HuH-7.5 (cell line): ENCODE measurements around the gene RAB42.
A peak's percentile ranks its signal among the peaks of the same experiment; 100 is the strongest.
"Not testable (repeated sequence)": the region's sequence is repeated elsewhere in the genome, so short reads cannot be mapped to it uniquely, and the experiment has no call there.

Experiments
- DNase-seq: peaks from one replicate; pipeline ENCODE4 v3.0.0; 2011; ENCODE audit warnings: low spot score

RAB42 gene

DNA sequence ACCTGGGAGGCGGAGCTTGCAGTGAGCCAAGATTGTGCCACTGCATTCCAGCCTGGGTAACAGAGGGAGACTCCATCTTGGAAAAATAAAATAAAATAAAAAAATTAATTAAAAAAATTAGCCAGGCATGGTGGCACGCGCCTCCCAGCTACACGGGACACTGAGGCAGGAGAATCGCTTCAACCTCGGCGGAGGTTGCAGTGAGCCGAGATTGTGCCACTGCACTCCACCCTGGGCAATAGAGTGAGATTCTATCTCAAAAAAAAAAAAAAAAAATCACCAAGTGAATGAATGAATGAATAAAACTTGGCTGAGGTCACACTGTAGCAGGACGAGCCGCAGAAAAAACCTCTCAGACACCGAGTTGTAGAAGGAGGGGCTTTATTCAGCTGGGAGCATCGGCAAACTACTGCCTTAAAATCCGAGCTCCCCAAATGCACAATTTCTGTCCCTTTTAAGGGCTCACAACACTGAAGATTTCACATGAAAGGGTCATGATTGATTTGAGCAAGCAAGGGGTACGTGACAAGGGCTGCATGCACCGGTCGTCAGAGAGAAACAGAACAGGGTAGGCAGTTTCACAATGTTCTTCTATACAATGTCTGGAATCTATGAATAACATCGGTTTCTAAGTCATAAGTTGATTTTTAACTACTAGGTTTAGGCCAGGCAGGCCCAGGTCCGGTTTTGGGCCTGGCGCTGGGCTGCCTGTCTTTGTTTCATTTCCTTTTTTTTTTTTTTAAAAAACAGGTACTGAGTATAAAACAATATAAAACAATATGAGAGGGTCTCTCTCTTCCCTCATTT lies 5.3 kb upstream of the RAB42 start:
- not testable (repeated sequence) for DNase-seq

DNA sequence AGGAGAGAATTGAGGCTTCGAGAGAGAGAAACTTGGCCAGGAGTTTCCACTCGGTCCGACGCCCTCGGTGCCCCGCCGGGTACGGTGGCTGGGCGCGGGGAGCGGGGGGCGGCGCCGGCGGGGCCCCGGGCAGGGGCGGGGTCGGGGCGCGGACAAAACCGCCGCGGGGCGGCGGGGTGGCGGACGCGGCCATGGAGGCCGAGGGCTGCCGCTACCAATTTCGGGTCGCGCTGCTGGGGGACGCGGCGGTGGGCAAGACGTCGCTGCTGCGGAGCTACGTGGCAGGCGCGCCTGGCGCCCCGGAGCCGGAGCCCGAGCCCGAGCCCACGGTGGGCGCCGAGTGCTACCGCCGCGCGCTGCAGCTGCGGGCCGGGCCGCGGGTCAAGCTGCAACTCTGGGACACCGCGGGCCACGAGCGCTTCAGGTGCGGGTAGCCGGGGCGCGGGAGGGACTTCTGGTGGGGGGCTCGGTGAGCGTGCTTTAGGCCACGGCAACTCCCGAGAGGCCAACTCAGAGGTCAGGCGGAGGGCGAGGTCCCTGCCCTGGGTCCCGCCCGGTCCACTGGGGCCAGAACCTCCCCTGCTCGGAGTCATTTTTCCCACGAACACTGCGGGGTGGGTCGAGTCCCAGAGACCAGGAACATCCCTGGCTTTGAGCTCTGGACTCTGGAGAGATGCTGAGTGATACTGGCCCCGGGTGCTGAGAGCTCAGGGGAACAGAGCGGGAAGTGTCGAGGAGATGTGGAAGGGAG lies 431 bp downstream of the RAB42 start:
- peak; percentile 38 for DNase-seq

DNA sequence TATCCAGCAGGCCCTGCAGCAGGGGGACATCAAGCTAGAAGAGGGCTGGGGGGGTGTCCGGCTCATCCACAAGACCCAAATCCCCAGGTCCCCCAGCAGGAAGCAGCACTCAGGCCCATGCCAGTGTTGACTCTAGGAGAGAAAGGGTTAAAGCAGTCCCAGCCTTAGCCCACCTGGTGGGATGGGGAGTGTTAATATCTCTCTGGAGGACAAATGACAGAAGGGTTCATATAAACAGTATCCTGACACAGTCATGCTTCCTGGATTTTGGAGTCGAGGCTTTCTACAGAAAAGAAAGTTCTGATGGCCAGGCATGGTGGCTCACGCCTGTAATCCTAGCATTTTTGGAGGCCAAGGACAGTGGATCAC lies 1.9 kb downstream of the RAB42 start:
- not testable (repeated sequence) for DNase-seq

DNA sequence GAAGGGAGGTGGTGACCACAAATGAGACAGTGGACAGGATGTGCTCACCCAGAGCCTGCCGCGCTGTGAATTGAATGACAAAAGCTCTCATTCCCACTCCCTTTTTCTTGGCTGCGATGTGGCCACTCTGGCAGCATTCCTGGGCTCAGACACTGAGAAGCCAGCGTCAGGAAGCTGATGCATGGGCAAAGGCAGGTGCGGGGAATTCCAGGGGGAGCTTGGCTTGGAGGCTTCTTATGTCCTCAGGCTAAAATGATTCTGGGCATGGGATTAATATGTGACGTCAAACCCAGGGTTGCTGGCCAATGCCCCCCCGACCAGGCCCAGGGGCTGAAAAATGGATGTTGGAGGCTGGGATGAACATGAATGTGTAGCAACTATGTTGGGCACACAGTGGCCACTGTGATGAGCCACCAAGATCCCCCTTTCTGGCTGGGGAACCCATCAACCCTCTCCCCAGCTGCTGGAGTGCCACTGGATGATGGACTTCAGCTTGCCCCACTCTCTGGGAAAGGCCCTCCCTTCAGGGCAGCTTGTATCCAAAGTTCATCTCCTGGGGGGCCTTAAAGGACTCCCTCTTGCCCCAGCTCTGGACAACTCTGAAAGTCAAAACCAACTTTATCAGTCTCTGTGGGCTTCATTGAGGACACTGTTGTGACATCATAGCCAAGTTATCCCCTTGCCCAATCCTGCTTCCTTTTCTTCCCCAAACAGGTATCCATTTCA lies 2.8 kb downstream of the RAB42 start:
- not testable (repeated sequence) for DNase-seq

DNA sequence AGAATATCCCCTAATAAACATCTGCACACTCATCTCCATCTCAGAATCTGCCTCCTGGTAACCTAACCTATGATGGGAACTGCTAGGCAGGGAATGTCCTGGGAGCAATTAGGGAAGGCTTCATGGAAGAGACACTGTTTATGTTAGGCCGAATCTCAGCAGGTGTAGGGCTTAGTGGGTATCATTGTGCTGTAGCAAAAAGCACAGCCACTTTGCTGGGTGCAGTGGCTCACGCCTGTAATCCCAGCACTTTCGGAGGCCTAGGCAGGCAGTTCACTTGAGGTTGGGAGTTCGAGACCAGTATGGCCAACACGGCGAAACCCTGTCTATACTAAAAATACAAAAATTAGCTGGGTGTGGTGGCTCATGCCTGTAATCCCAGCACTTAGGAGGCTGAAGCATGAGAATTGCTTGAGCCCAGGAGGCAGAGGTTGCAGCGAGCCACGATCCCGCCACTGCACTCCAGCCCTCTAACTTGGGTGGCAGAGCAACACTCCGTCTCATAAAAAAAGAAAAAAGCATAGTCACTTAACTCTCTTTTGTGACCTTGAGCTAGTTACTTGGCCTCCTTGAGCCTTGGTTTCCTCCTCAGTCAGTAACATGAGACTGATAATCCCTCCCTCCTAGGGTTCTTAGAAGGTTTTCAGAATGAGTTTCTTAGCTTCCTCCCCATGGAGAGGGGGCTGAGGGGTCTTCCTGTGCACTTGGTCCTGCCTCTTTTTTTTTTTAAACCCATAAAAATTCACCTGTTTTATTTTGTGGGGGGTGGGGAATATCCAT lies 3.5 kb downstream of the RAB42 start:
- DNase-seq = no peak

DNA sequence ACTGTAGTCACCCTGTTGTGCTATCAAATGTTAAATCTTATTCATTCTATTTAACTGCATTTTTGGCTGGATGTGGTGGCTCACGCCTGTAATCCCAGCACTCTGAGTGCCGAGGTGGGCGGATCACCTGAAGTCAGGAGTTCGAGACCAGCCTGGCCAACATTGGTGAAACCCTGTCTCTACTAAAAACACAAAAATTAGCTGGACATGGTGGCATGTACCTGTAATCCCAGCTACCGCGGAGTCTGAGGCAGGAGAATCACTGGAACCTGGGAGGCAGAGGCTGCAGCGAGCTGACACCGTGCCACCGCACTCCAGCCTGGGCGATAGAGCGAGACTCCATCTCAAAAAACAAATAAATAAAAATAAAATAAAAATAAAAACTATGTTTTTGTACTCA lies 4.2 kb downstream of the RAB42 start:
- not testable (repeated sequence) for DNase-seq

DNA sequence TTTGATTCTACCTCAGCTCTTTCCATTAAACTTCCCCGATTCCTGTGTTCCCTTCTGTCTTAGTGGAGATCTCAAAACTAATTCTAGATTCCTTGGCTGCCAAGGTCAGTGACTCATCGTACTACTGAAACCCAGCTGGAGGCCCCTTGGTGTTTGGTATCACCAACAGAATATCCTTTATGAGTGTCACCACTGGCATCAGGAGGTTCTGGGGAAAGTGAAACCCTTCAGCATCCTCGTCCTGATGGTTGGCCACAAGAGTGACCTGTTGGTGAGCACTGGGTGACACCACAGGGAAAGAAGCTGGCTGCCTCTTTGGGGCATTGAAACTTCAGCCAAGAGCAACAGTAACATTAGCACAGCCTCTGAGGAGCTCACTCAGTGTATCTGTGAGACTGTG lies 9.6 kb downstream of the RAB42 start:
- no peak for DNase-seq

DNA sequence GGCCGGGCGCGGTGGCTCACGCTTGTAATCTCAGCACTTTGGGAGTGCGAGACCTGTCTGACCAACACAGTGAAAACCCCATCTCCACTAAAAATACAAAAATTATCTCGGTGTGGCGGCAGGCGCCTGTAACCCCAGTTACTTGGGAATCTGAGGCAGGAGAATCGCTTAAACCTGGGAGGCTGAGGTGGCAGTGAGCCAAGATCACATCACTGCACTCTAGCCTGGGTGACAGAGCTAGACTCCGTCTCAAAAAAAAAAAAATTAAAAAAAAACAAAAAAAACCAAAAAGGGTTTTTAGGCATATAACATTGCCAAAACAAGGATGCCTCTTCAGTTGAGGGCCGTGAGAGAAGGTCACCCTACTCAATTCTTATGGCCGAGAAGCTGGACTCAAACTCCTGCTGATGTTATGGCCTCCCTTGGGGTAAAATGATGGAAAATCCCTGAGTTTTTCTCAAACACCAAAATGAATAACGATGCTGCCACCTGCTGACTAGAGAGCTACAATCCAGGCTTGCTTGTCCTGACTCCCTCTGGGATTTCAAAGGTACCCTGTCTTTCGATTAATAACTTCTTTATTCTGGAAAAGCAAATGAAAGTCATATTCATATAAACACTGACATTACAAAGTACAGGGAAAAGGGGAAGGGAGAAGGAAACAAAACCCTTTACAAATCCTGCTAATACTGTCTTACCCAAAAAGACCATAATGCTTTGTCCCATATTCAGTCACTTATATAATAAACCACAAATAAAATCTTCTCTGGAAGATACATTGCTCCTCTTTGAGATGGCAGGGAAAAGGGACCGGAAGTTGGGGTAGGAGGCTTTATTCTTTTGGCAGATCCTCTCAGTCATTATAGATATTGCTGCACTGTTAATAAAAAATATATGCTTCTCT lies 10.7 kb downstream of the RAB42 start:
- peak; percentile 63 for DNase-seq

DNA sequence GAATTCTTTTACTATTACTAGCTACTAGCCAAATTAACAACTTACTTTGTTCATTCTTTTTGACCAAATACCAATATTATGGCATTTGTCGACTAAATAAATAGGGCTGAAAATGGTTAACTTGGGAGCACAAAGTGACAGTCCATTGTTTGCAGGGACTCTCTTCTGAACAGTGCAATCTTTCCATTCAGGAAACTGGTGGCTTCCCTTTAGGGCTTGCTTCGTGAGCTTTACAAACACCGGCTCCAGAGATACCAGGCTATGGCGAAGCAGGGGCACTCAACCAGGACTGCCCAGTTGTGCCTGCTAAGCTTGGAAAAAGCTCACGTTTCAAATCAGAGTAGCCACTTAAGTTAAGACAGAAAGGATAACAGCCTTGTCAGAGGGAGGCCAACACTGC lies 12.3 kb downstream of the RAB42 start:
- no peak for DNase-seq

DNA sequence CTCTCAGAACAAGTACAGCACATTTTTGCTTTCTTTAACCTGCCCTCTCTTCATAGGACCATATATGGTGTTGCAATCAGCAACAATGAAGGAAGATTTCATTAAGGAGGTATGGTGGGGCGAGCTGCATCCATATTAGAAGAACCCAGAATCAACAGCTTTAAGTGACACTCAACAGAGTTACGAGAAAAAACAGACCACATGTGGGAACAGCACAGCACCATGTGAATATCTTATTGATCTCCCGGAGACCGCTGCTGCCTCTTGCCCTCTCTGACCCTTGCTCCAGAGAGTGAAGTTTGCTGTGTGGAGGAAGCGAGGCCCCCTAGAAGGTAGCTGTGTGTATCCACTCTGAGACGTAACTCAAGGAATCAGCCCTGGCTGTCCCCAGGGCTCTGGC lies 12.9 kb downstream of the RAB42 start:
- DNase-seq = no peak

DNA sequence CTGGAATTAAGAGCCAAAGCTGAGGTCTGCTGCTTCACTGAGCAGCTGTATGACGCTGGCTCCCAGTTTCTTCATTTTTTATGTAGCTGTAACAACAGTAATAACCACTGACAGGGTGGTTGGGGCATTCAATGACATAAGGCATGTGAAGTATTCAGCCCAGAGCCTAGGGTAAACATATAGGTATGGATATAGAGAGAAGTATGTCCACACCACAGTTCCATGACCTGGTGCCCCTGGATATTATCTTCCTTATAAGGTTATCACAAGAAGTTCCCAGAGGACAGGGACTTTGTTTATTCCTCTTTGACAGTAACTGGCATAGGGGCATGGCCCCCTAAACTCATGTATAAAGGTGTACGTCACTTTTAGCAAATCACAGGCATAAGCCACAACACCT lies 14.7 kb downstream of the RAB42 start:
- no peak for DNase-seq

DNA sequence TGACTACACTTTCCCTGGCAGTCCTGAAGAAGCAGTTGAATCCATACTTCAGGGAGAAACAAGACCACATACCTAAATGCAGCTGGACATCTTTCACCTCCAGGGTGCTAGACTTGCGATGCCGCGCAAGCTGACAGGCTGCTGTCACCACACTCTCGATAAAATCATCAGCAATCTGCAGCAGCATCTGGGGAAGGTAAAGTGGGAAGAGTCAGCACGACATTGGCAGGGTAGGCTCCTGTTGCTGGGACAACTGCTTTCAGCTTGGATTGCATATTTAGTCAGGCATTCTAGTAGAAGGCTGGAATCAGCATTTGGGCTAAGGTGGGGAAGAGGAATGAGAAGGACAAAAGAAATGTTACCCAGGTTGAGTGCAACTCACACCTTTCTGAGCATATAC lies 21.1 kb downstream of the RAB42 start:
- DNase-seq = no peak

DNA sequence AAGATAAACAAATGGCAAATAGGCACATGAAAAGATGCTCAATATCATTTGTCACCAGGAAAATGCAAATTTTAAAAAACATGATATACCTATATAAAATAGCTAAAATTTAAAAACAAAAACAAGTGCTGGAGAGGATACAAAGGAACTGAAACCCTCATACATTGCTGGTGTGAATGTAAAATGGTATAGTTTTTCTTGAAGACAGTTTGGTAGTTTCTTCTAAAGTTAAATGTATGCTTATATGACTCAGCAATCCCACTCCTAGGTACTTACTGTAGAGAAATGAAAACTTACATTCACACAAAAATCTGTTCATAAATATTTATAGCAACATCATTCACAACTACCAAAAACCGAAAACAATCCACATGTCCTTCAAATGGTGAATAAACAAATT lies 39.6 kb downstream of the RAB42 start:
- no peak for DNase-seq

DNA sequence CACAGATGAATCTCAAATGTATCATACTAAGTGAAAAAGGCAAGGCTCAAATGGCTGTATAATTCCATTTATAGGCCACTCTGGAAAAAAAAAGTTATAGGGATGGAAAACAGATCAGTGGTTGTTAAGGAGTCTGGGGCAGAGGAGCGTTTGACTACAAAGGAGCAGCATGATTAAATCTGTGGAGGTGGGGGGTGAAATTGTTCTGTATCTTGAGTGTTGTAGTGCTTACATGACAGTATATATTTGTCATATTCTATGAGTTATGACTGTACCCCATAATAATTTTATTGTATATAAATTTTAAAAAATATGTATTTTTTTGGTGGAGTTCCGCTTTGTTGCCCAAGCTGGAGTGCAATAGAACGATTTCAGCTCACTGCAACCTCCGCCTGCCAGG lies 40.5 kb downstream of the RAB42 start:
- DNase-seq = no peak

DNA sequence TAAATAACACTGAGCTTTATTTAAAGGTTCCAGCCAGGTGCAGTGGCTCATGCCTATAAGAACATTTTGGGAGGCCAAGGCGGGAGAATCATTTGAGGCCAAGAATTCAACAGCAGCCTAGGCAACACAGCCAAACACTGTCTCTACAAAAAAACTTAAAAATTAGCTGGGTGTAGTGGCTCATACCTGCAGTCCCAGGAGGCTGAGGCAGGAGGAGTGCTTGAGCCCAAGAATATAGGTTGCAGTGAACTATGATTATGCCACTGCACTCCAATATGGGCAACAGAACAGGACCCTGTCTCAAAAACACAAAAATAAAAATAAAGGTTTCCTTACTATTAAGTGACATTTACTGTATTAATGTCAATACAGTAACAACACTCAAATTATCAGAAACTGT lies 48.7 kb downstream of the RAB42 start:
- no peak for DNase-seq

DNA sequence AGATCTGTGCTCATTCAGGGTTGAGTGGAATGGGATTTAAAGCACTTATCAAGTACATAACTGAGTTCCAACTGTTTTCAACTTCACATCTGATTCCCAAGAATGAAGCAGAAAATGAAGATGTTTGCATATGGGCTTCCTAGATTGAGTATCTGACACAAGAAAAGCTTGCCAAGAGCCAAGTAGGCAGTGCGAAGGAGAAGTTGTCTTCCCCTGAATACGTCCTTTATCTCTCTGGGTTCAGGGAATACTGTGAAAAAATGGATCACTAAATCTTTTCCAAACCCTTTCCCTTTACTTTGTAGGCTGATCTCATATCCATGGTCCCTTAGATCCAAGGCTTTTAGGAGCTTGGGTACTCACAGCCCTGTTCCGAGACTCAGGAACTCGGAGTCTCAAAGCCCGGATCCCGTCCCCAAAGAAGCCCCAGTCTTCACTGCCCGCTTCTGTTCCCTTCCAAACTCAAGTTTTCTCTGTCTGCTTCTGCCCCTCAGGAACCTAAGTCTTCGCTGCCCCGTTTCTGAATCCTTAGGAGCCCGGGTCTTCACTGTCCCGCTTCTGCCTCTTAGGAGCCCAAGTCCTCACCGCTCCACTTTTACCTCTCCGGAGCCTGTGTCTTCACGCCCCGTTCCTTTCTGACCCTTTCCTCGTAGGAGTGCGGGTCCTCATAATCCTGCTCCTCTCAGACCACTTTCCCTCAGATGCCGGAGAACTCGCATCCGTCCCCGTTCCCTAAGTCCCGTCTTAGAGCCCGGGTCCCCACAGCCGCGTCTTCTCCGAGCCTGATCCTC lies 50.2 kb downstream of the RAB42 start:
- no peak for DNase-seq

DNA sequence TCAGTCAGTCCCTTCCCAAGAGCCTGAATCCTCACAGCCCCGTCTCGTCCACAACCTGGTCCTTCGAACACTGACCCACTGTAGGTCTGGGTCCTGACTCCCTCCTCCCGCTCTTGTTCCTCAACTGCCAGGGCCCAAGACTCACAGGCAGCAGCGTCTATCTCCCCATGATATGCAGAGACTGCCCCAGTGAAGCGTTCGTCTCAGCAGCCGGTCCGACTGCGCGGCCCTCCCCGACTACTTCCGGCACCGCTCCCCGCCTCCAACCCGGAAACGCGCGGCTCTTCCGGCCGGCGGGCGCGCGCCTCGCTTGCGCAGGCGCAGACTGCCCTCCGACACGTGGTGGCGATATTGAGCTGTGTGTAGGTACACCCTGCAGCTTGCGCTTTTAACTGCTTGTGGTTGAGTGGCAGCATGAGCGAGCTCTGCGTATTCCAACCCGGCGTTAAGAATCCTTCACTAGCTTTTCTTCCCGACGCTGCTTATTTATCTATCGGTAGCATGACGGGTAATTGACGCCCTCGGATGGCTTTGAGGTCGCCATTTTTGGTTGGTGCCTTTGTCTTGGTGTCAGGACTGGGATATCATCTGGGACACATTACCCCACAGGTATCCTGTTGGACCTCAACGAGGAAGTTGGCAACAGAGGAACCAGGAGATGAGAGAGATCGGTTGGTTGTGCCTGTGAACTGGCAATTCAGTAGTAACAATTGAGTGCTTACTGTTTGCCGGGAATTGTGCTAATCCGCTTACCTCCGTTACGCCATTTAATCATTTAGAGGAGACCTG lies 51.0 kb downstream of the RAB42 start, which contains the start of gene TAF12:
TSS of gene TAF12 (minus strand) at position 221 of the 789 bp plus-strand sequence. CDS start 20,986 bp downstream, outside the sequence.
- DNase-seq = peak; percentile 74

DNA sequence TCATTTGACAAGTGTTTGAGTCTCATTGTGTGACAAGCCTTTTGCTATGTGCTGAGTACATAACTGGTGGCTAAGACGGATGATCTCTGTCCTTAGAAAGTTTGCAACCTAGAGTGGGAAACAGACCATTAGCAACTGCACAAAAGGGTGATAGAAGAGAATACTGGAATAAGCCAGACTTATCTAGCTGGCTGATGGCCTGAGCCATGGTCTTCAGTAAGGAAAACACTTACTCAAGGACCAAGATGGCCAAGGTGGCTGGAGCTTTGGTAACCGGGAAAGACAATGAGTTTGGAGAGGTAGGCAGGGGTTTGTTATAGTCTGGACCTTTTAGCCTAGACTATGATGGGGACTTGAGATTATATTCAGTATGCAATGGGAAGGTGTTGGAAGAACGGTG lies 52.4 kb downstream of the RAB42 start:
- DNase-seq = no peak
